SK-N-SH treated with all-trans-retinoic acid at 6 μM for 48 hours (cell line): ENCODE results near the gene EDAR.

ENCODE experiments used
- BACH2 ChIP-seq: fragments of 250-450 bp; sonication (Bioruptor Pico); IDR thresholded peaks from 2 replicates; pipeline ENCODE4 v1.9.0; 2021; ENCODE audit warnings: mild to moderate bottlenecking, borderline replicate concordance
- CSRNP3 ChIP-seq: fragments of 250-450 bp; sonication (Bioruptor Pico); IDR thresholded peaks from 2 replicates; pipeline ENCODE4 v1.5.1; 2021; ENCODE audit warnings: mild to moderate bottlenecking, moderate library complexity
- ESRRG ChIP-seq: fragments of 250-450 bp; sonication (Bioruptor Pico); IDR thresholded peaks from 2 replicates; pipeline ENCODE4 v1.6.1; 2021; ENCODE audit warnings: mild to moderate bottlenecking
- ISL1 ChIP-seq: fragments of 250-450 bp; sonication (Bioruptor Pico); IDR thresholded peaks from 2 replicates; pipeline ENCODE4 v2.1.2; 2022; ENCODE audit warnings: mild to moderate bottlenecking, moderate library complexity
- OSR1 ChIP-seq: fragments of 250-450 bp; sonication (Bioruptor Pico); IDR thresholded peaks from 2 replicates; pipeline ENCODE4 v1.8.0; 2022; ENCODE audit warnings: moderate library complexity, mild to moderate bottlenecking, inconsistent platforms
- RARB ChIP-seq: fragments of 250-450 bp; sonication (Bioruptor Pico); IDR thresholded peaks from 2 replicates; pipeline ENCODE4 v1.8.0; 2021; ENCODE audit warnings: mild to moderate bottlenecking, moderate library complexity
- SNAI2 ChIP-seq: fragments of 250-450 bp; sonication (Bioruptor Pico); IDR thresholded peaks from 2 replicates; pipeline ENCODE4 v1.5.0; 2020; ENCODE audit warnings: mild to moderate bottlenecking, moderate library complexity
- TCF4 ChIP-seq: fragments of 250-450 bp; sonication (Bioruptor Pico); IDR thresholded peaks from 2 replicates; pipeline ENCODE4 v1.8.0; 2021; ENCODE audit warnings: mild to moderate bottlenecking, moderate library complexity, borderline replicate concordance
- TSHZ2 ChIP-seq: fragments of 250-450 bp; sonication (Bioruptor Pico); IDR thresholded peaks from 2 replicates; pipeline ENCODE4 v1.5.0; 2020; ENCODE audit warnings: mild to moderate bottlenecking, moderate library complexity
- ZFP3 ChIP-seq: fragments of 250-450 bp; sonication (Bioruptor Pico); IDR thresholded peaks from 2 replicates; pipeline ENCODE4 v1.5.0; 2020; ENCODE audit warnings: mild to moderate bottlenecking, moderate library complexity
- TF ChIP-seq, protein P1 (sequence below): fragments of 250-450 bp; sonication (Bioruptor Pico); IDR thresholded peaks from 2 replicates; pipeline ENCODE4 v1.5.1; 2020; ENCODE audit warnings: low read depth, mild to moderate bottlenecking, moderate library complexity
- TF ChIP-seq, protein P2 (sequence below): fragments of 250-450 bp; sonication (Bioruptor Pico); IDR thresholded peaks from 2 replicates; pipeline ENCODE4 v1.8.0; 2020; ENCODE audit warnings: mild to moderate bottlenecking, moderate library complexity, borderline replicate concordance

GRCh38 chr2:108941767-108942166 is 47.3 kb downstream of the EDAR start:
- TF ChIP-seq, protein P1, sequence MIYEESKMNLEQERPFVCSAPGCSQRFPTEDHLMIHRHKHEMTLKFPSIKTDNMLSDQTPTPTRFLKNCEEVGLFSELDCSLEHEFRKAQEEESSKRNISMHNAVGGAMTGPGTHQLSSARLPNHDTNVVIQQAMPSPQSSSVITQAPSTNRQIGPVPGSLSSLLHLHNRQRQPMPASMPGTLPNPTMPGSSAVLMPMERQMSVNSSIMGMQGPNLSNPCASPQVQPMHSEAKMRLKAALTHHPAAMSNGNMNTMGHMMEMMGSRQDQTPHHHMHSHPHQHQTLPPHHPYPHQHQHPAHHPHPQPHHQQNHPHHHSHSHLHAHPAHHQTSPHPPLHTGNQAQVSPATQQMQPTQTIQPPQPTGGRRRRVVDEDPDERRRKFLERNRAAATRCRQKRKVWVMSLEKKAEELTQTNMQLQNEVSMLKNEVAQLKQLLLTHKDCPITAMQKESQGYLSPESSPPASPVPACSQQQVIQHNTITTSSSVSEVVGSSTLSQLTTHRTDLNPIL (CRISPR knock-in tag), result no peak
- TF ChIP-seq ZFP3 (CRISPR knock-in tag) (no peak), ISL1 (CRISPR knock-in tag) (no peak), CSRNP3 (CRISPR knock-in tag) (no peak), BACH2 (CRISPR knock-in tag) (no peak), TCF4 (CRISPR knock-in tag) (no peak), OSR1 (CRISPR knock-in tag) (no peak), RARB (CRISPR knock-in tag) (no peak), SNAI2 (CRISPR knock-in tag) (no peak), TSHZ2 (CRISPR knock-in tag) (no peak), ESRRG (no peak)
- TF ChIP-seq, protein P2, sequence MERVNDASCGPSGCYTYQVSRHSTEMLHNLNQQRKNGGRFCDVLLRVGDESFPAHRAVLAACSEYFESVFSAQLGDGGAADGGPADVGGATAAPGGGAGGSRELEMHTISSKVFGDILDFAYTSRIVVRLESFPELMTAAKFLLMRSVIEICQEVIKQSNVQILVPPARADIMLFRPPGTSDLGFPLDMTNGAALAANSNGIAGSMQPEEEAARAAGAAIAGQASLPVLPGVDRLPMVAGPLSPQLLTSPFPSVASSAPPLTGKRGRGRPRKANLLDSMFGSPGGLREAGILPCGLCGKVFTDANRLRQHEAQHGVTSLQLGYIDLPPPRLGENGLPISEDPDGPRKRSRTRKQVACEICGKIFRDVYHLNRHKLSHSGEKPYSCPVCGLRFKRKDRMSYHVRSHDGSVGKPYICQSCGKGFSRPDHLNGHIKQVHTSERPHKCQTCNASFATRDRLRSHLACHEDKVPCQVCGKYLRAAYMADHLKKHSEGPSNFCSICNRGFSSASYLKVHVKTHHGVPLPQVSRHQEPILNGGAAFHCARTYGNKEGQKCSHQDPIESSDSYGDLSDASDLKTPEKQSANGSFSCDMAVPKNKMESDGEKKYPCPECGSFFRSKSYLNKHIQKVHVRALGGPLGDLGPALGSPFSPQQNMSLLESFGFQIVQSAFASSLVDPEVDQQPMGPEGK, result no peak
